ENCODE results near the gene GPC5. TPM values are rescaled to one million over a fixed set of nuclear protein-coding genes. Genes with fewer than 3 reads are reported as not detected.

The GPC5 gene
- total and polyA plus RNA-seq, 11 donors, result 0.14 to 2.9 (median 0.84) TPM; not detected in 1

DNA sequence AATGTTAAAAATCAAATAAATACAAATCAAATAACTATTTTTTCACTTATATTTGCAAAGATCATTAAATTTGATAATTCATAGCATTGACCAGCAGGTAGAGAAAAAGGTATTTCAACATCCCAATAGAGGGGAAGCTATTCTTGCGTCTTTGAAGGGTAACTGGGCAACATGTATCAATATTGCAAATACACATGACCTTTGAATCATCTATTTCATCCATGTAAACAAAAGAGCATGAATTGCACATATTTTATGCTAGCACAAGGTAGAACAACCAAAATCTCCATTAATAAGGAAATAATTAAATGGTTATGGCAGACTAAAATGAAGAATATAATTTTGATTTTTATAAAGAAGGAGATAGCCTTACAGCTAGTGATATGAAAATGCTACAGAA, 372.8 kb downstream of the GPC5 start:
- WGBS, 4 donors, result 0 to 89% (median 13%) methylated on average over 1 of the region's 1 CpG
- Histone ChIP-seq H3K27me3 (no peaks in the 10 kb centered on the region), H3K27ac (no peak overlapping the region), H3K4me3 (no peak overlapping the region), H3K36me3 (no peaks in the 10 kb centered on the region), H3K9me3 (no peaks in the 10 kb centered on the region), H3K4me1 (no peaks in the 10 kb centered on the region)
- ATAC-seq (no peak), DNase-seq (no peak)
- intact Hi-C loops (cut with DNase I), result no loop called here
- no peak for TF ChIP-seq POLR2A (IDR thresholded peaks at IDR 0.05)
- no peak for TF ChIP-seq CTCF (IDR thresholded peaks at IDR 0.05)

DNA sequence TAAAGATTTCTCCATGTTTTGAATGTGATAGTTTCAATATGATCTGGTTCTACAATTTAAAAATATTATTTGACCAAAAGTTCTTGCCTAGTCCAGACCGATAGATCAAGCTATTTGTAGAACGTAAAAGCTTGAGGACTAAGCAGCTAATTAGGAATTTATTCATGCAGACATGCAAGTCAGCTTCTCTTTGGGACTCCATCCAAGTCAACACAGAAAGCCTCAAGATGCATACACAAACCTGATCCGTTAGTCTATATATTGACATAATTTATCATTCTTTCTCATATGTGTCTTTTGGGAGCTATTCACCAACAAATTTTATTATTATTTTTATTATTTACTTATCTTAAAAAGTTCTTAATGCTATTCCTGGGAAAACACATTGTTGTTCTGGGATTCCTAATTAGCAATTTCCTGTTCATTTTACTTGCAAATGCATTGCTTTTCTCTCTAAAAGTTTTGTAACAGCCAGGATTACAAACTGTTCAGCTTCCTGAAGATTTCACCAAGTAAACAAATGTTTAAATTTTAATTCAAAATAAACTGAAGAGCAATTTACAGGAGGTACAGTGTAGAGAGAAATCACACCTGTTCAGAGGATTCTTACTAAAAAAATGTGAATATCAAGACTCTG, 375.3 kb downstream of the GPC5 start:
- no peak for ATAC-seq

GRCh38 chr13:91774397-91774796, 376.0 kb downstream of the GPC5 start:
- H3K36me3 ChIP-seq, result no peaks in the 10 kb centered on the region
- ATAC-seq (no peak), DNase-seq (no peak)
- no peaks in the 10 kb centered on the region for H3K27me3 ChIP-seq
- WGBS, 4 donors, result 91 to 100% (median 92%) methylated on average over 3 of the region's 3 CpGs
- no peak overlapping the region for H3K4me3 ChIP-seq
- no peak for TF ChIP-seq CTCF (IDR thresholded peaks at IDR 0.05)
- no peak for TF ChIP-seq POLR2A (IDR thresholded peaks at IDR 0.05)
- intact Hi-C loops (cut with DNase I), result no loop called here
- no peak overlapping the region for H3K27ac ChIP-seq
- no peaks in the 10 kb centered on the region for H3K4me1 ChIP-seq
- no peaks in the 10 kb centered on the region for H3K9me3 ChIP-seq

More for the DNA sequence above, 375.3 kb downstream of the GPC5 start:
- intact Hi-C loops (cut with DNase I), result no loop called here
- no peak for DNase-seq
- no peaks in the 10 kb centered on the region for H3K27me3 ChIP-seq
- H3K9me3 ChIP-seq, result no peaks in the 10 kb centered on the region
- H3K4me3 ChIP-seq, result no peak overlapping the region
- TF ChIP-seq POLR2A (IDR thresholded peaks at IDR 0.05), result no peak
- WGBS, 4 donors, result 33 to 51% (median 43%) methylated on average over 3 of the region's 3 CpGs
- H3K36me3 ChIP-seq, result no peaks in the 10 kb centered on the region
- H3K4me1 ChIP-seq, result no peaks in the 10 kb centered on the region
- no peak overlapping the region for H3K27ac ChIP-seq

DNA sequence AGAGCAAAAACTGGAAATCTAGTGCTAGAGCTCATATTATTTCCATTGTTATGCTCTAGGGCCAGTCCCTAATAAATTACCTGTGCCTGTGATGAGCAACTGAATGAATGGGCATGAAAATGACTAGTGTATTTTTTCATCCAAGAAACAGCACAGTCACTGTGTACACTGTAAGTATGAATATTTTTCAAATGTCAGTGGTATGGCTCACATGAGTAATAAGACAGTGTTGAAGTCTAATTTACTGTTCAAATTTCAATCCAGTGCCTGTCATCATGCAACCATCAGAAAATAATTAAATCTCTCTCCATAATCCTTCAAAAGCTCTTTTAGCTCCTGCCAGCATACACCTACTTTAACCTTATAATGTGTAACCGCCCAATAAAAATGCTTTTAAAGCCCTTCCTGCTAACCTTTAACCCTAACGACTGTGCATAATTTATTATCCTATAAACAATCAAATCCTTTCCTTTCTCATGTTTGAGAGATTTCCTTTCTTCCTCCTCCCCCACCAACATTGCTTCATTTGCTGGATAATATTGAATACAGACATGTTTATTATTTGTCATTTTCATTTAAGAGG, 378.3 kb downstream of the GPC5 start:
- Histone ChIP-seq H3K27me3 (no peaks in the 10 kb centered on the region), H3K27ac (no peak overlapping the region), H3K4me3 (no peak overlapping the region), H3K9me3 (no peaks in the 10 kb centered on the region), H3K36me3 (no peaks in the 10 kb centered on the region), H3K4me1 (no peaks in the 10 kb centered on the region)
- WGBS, 4 donors, result 61 to 73% (median 65%) methylated on average over 2 of the region's 2 CpGs
- DNase-seq (no peak), ATAC-seq (no peak)
- TF ChIP-seq CTCF (IDR thresholded peaks at IDR 0.05) (no peak), POLR2A (IDR thresholded peaks at IDR 0.05) (no peak)
- intact Hi-C loops (cut with DNase I), result no loop called here

GRCh38 chr13:91778123-91778522, 379.7 kb downstream of the GPC5 start:
- Histone ChIP-seq H3K9me3 (no peaks in the 10 kb centered on the region), H3K36me3 (no peaks in the 10 kb centered on the region), H3K27me3 (no peaks in the 10 kb centered on the region), H3K4me1 (no peaks in the 10 kb centered on the region), H3K4me3 (no peak overlapping the region), H3K27ac (no peak overlapping the region)
- ATAC-seq (no peak), DNase-seq (no peak)
- intact Hi-C loops (cut with DNase I), result no loop called here
- 80 to 88% (median 87%) methylated on average over 4 of the region's 4 CpGs for WGBS, 4 donors
- TF ChIP-seq CTCF (IDR thresholded peaks at IDR 0.05), result no peak
- TF ChIP-seq POLR2A (IDR thresholded peaks at IDR 0.05), result no peak
